Erythroblast (primary cell): Measurements from ENCODE around the gene UBE4A.

Source experiments
- GATA1 ChIP-seq: IDR thresholded peaks from 2 replicates; pipeline ENCODE4 v1.6.1; 2011; ENCODE audit warnings: low read depth, mild to moderate bottlenecking, control low read depth, low read length, moderate library complexity
- POLR2A ChIP-seq: IDR thresholded peaks from 2 replicates; pipeline ENCODE4 v1.6.1; 2011; ENCODE audit warnings: mild to moderate bottlenecking, low read length

DNA sequence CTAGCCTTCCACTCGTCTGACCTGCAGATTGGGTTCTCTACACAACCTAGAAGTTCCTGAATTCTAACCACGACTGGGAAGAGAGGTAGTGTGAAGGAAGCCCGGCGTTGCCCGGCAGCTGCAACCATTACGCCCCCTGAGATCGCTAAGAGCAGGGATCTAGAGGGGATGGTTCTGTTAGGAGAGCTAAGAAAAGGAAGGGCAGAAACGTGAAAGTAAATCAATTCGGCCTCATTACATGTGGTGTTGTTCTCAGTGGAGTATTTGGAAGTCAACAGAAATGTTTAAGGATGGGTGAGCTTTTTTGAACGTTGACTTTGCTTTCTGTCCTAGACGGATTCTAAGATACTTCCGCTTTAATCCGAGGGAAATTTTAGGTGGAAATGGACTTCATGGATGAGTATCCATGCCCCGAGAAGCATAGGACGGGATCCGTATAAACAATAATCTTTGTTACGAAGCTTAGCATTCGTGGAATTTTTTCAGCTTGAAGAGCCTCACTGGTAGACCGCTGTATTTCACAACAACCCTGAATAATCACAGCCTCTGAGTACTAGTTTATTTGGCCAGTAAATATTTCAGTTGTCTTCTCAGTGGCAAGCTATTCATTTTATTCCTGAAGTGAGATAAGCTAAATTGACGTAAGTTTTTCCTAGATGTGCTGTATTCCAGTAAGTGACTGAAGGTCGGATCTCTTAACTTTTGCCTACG is 42.6 kb downstream of the UBE4A start:
- TF ChIP-seq POLR2A: no peak
- TF ChIP-seq GATA1: no peak
